H1 (cell line): ENCODE data around the gene MXD4. TPM values are rescaled to one million over a fixed set of nuclear protein-coding genes. Genes with fewer than 3 reads are reported as not detected.

ENCODE experiments used
- CTCF ChIA-PET: fragments of 300-600 bp; sonication (Branson Sonifier 250); formaldehyde crosslinking; loops from one replicate; lab custom pipeline; 2021; ENCODE audit not compliant: partially characterized antibody; lab: Charles Lee
- POLR2A ChIA-PET: fragments of 300-600 bp; sonication (Branson Sonifier 250); formaldehyde crosslinking; loops from one replicate; lab custom pipeline; 2021; ENCODE audit warnings: inconsistent platforms; ENCODE audit not compliant: partially characterized antibody; lab: Charles Lee
- DNase-seq, 2 experiments: peaks; one replicate each; pipeline versions ENCODE4 v3.0.0 to v3.0.0-alpha.2; 2010 to 2022; ENCODE audit warnings: low spot score in 2 of 2, low read depth in 1 of 2, mixed read lengths in 1 of 2
- FAIRE-seq: peaks from 2 replicates; lab custom pipeline; 2011; peaks lifted over from hg19 to GRCh38; lab: Jason Lieb, UNC
- H2AFZ ChIP-seq: 2 replicates; pipeline ENCODE4 v1.8.1; 2012; ENCODE audit warnings: low read length, inconsistent platforms
- H2AK5ac ChIP-seq: 2 replicates; pipeline ENCODE4 v1.6.1; 2013; ENCODE audit warnings: low read depth, low read length
- H2BK120ac ChIP-seq: replicated peaks from 2 replicates; pipeline ENCODE3; 2013; ENCODE audit warnings: low read depth, low read length, inconsistent platforms
- H2BK12ac ChIP-seq: 2 replicates; pipeline ENCODE4 v1.6.1; 2013; ENCODE audit warnings: low read depth, low read length
- H2BK15ac ChIP-seq: 2 replicates; pipeline ENCODE4 v1.6.1; 2013; ENCODE audit warnings: low read length
- H2BK20ac ChIP-seq: 2 replicates; pipeline ENCODE4 v1.6.1; 2013; ENCODE audit warnings: low read length
- H2BK5ac ChIP-seq: 2 replicates; pipeline ENCODE4 v1.6.1; 2013; ENCODE audit warnings: low read depth, low read length
- H3K14ac ChIP-seq: 2 replicates; pipeline ENCODE4 v1.6.1; 2013; ENCODE audit warnings: inconsistent platforms; ENCODE audit not compliant: insufficient read length
- H3K18ac ChIP-seq: 2 replicates; pipeline ENCODE4 v1.6.1; 2013; ENCODE audit warnings: low read length; ENCODE audit errors: extremely low read depth
- H3K23ac ChIP-seq: 2 replicates; pipeline ENCODE4 v1.6.1; 2013; ENCODE audit warnings: inconsistent platforms; ENCODE audit not compliant: insufficient read length
- H3K23me2 ChIP-seq: 2 replicates; pipeline ENCODE4 v1.6.1; 2013; ENCODE audit warnings: low read depth, low read length
- H3K27ac ChIP-seq: 2 replicates; pipeline ENCODE4 v1.6.1; 2011; ENCODE audit warnings: low read depth, low read length, inconsistent platforms
- H3K27me3 ChIP-seq, 4 experiments: replicated peaks in 1 of 4; 1 replicate in 1 of 4; 2 replicates in 3 of 4; pipeline versions ENCODE4 v1.6.1 to v1.8.1; 2011 to 2013; ENCODE audit warnings: low read length in 3 of 4, mild to moderate bottlenecking in 3 of 4, inconsistent platforms in 2 of 4, mixed read lengths in 2 of 4, moderate library complexity in 1 of 4; ENCODE audit not compliant: control insufficient read depth in 3 of 4, insufficient read depth in 3 of 4; ENCODE audit errors: extremely low read depth in 1 of 4
- H3K36me3 ChIP-seq, 4 experiments: 2 replicates each; pipeline versions ENCODE4 v1.6.1 to v1.8.1; 2011 to 2013; ENCODE audit warnings: mild to moderate bottlenecking in 4 of 4, low read length in 3 of 4, moderate library complexity in 2 of 4, control low read depth in 1 of 4, inconsistent platforms in 1 of 4; ENCODE audit not compliant: insufficient read depth in 4 of 4, control insufficient read depth in 2 of 4
- H3K4ac ChIP-seq: replicated peaks from 2 replicates; pipeline ENCODE3; 2013; ENCODE audit warnings: low read length, low read depth, mixed read lengths, inconsistent platforms; ENCODE audit not compliant: insufficient read length
- H3K4me1 ChIP-seq, 4 experiments: replicated peaks in 1 of 4; 1 replicate in 1 of 4; 2 replicates in 3 of 4; pipeline versions ENCODE4 v1.6.1 to v1.8.1; 2011 to 2013; ENCODE audit warnings: low read length in 3 of 4, inconsistent platforms in 2 of 4, mixed read lengths in 1 of 4; ENCODE audit not compliant: insufficient read depth in 4 of 4, control insufficient read depth in 3 of 4
- H3K4me2 ChIP-seq, 2 experiments: 2 replicates each; pipeline versions ENCODE4 v1.6.1 to v1.8.1; 2011 to 2013; ENCODE audit warnings: low read depth in 2 of 2, low read length in 2 of 2, control low read depth in 1 of 2, inconsistent platforms in 1 of 2, mild to moderate bottlenecking in 1 of 2; ENCODE audit not compliant: insufficient read depth in 1 of 2
- H3K4me3 ChIP-seq, 4 experiments: fragments of 200-600, 300-600 bp in 1 of 4; sonication (generic), shearing (Covaris generic), sonication (Bioruptor Twin) in 1 of 4; 2 replicates each; pipeline versions ENCODE4 v1.5.1 to v1.8.1; 2011 to 2016; ENCODE audit warnings: low read length in 4 of 4, low read depth in 3 of 4, control low read depth in 2 of 4, inconsistent platforms in 2 of 4, mild to moderate bottlenecking in 2 of 4, mixed read lengths in 1 of 4, moderate library complexity in 1 of 4; ENCODE audit not compliant: insufficient read depth in 2 of 4; ENCODE audit errors: extremely low read depth in 1 of 4
- H3K56ac ChIP-seq: replicated peaks from 2 replicates; pipeline ENCODE3; 2013; ENCODE audit warnings: low read depth, mild to moderate bottlenecking, mixed read lengths, low read length, inconsistent platforms; ENCODE audit not compliant: insufficient read length
- H3K79me1 ChIP-seq: 2 replicates; pipeline ENCODE4 v1.6.1; 2013; ENCODE audit warnings: low read depth, low read length, control low read depth
- H3K79me2 ChIP-seq, 2 experiments: 2 replicates each; pipeline versions ENCODE4 v1.6.1 to v1.8.1; 2012 to 2013; ENCODE audit warnings: low read length in 2 of 2, mild to moderate bottlenecking in 2 of 2, inconsistent platforms in 1 of 2; ENCODE audit not compliant: insufficient read depth in 2 of 2, control insufficient read depth in 1 of 2
- H3K9ac ChIP-seq, 4 experiments: replicated peaks in 1 of 4; 1 replicate in 1 of 4; 2 replicates in 3 of 4; pipeline versions ENCODE4 v1.6.1 to v1.8.1; 2011 to 2013; ENCODE audit warnings: low read depth in 3 of 4, low read length in 3 of 4, control low read depth in 2 of 4, mild to moderate bottlenecking in 2 of 4, moderate library complexity in 2 of 4, inconsistent platforms in 1 of 4; ENCODE audit errors: extremely low read depth in 1 of 4
- H3K9me3 ChIP-seq, 2 experiments: 2 replicates each; pipeline versions ENCODE4 v1.6.1 to v1.8.1; 2012 to 2013; ENCODE audit warnings: mild to moderate bottlenecking in 2 of 2, moderate library complexity in 2 of 2, control low read depth in 1 of 2, inconsistent platforms in 1 of 2, low read depth in 1 of 2, low read length in 1 of 2, mixed read lengths in 1 of 2; ENCODE audit not compliant: insufficient read depth in 2 of 2
- H4K20me1 ChIP-seq, 2 experiments: replicated peaks in 1 of 2; 2 replicates each; pipeline versions ENCODE3 to v1.8.1; 2011 to 2013; ENCODE audit warnings: inconsistent platforms in 2 of 2, low read length in 2 of 2, mild to moderate bottlenecking in 1 of 2; ENCODE audit not compliant: insufficient read depth in 2 of 2, control insufficient read depth in 1 of 2
- H4K5ac ChIP-seq: 2 replicates; pipeline ENCODE4 v1.6.1; 2013; ENCODE audit warnings: low read length, low read depth, mixed read lengths, inconsistent platforms; ENCODE audit not compliant: insufficient read length
- H4K8ac ChIP-seq: 2 replicates; pipeline ENCODE4 v1.8.0; 2013; ENCODE audit warnings: mild to moderate bottlenecking, moderate library complexity, low read length, inconsistent platforms; ENCODE audit not compliant: insufficient read depth; ENCODE audit errors: extremely low read depth
- H4K91ac ChIP-seq: replicated peaks from 2 replicates; pipeline ENCODE3; 2013; ENCODE audit warnings: low read length, mixed read lengths, inconsistent platforms; ENCODE audit not compliant: insufficient read length
- PHF8 ChIP-seq: fragments of 200-600 bp; sonication (generic); conservative IDR thresholded peaks from 2 replicates; pipeline ENCODE4 v1.7.1; 2012; ENCODE audit warnings: low read depth, mild to moderate bottlenecking, inconsistent platforms, low read length, moderate library complexity
- POLR2AphosphoS5 ChIP-seq: IDR thresholded peaks from 2 replicates; pipeline ENCODE4 v1.6.1; 2011; ENCODE audit warnings: low read depth, low read length
- POU5F1 ChIP-seq: IDR thresholded peaks from 2 replicates; pipeline ENCODE4 v1.6.1; 2011; ENCODE audit warnings: low read depth, mild to moderate bottlenecking, low read length, moderate library complexity
- RBBP5 ChIP-seq: IDR thresholded peaks from 2 replicates; pipeline ENCODE4 v1.7.1; 2012; ENCODE audit warnings: low read depth, mild to moderate bottlenecking, inconsistent platforms, low read length, moderate library complexity, borderline replicate concordance
- RFX5 ChIP-seq: IDR thresholded peaks from 2 replicates; pipeline ENCODE4 v1.6.1; 2011; ENCODE audit warnings: low read depth, low read length, improper control_type of control experiment, borderline replicate concordance
- TCF12 ChIP-seq: IDR thresholded peaks from 2 replicates; pipeline ENCODE4 v1.6.1; 2011; ENCODE audit warnings: low read depth, mild to moderate bottlenecking, low read length
- WGBS, 2 experiments: shearing (Covaris generic) in 1 of 2; methylation state at CpG; one replicate each; pipeline versions ENCODE4 v1.1.6 to v1.1.7; 2013 to 2015; ENCODE audit warnings: low lambda C conversion rate in 2 of 2, mixed read lengths in 2 of 2, inconsistent platforms in 1 of 2, low coverage in 1 of 2, missing lambda C conversion rate in 1 of 2; ENCODE audit not compliant: insufficient replicate concordance in 2 of 2, insufficient coverage in 1 of 2, insufficient read length in 1 of 2; ENCODE audit errors: extremely low coverage in 1 of 2, missing lambda C conversion rate in 1 of 2; 5-methylcytosine and 5-hydroxymethylcytosine counted together
- polyA plus RNA-seq, 7 experiments: library from polyadenylated mRNA; depleted of rRNA in 3 of 7; stranded (reverse) in 5 of 7; unstranded in 2 of 7; fragments of >200 nt in 5 of 7; fragments of 200-250 nt in 2 of 7; gene quantifications; 1 replicate in 5 of 7; 2 replicates in 1 of 7; 4 replicates in 1 of 7; pipeline versions ENCODE4 v1.2.1 to v1.2.3, GENCODE V29; 2011 to 2013; ENCODE audit warnings: missing spikeins in 2 of 7, mixed read lengths in 2 of 7
- total RNA-seq: library from RNA; stranded (reverse); fragmentation: NEBNext Ultra II Directional; extraction: Animal tissue kit (Norgen Biotek cat#: 25700); gene quantifications from 2 replicates; pipeline ENCODE4 v1.2.1, GENCODE V29; 2021
- TF ChIP-seq, protein P1 (sequence below): IDR thresholded peaks from 2 replicates; pipeline ENCODE4 v1.6.1; 2012; ENCODE audit warnings: inconsistent platforms
- TF ChIP-seq, protein P2 (sequence below): IDR thresholded peaks from 2 replicates; pipeline ENCODE4 v1.6.1; 2011; ENCODE audit warnings: low read depth, mild to moderate bottlenecking, low read length; ENCODE audit not compliant: insufficient read depth

Gene MXD4
- total and polyA plus RNA-seq, 2 of the 8 experiments (the other 6 are each of a cell fraction or from before 2014, with no cell fraction given), result 18.0 to 20.8 TPM

DNA sequence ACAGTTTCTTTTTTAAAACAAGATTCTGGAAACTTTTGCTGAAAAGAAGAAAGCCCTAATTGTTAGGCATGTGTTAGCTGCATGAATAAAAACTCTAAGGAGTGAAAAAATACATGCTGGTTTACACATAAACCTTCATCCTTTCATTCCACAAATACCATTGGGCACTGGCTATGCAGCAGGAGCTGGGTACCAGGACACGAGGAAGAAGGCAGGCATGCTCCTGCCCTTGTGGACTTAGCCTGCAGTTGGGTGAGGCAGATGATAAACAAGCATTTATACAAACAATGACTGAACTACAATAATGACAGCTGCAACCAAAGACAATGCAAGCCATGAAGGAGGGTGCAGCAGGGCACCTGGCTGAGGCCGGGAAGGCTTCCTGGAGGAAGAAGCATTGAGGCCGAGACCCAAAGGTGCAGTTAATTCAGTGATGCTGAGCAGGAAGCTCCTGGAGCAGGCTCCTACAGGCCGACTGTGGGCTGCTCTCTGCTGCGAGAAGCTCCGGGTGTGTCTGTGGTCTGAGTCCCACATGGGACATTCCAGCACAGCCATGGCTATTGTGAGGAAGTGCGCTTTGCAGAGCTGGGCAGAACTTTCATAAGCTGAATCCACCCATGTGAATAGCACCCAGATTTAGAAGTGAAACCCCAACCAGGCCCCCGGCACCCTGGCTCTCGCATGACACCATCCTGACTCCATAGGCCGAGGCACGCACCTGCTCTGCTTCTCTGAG is 44.0 kb upstream of the MXD4 start:
- FAIRE-seq (no peak), DNase-seq (no peak)
- Histone ChIP-seq H3K9ac (no peak overlapping the region), H3K23me2 (no peaks in the 10 kb centered on the region), H4K5ac (no peak overlapping the region), H3K79me1 (no peaks in the 10 kb centered on the region), H3K4ac (no peak overlapping the region), H2AK5ac (no peak overlapping the region), H4K20me1 (no peaks in the 10 kb centered on the region), H3K4me3 (no peak overlapping the region), H4K91ac (no peak overlapping the region), H3K23ac (no peak overlapping the region), H4K8ac (no peak overlapping the region), H3K56ac (no peak overlapping the region), H2AFZ (no peak overlapping the region), H2BK12ac (no peak overlapping the region), H2BK120ac (no peak overlapping the region), H3K14ac (no peak overlapping the region), H3K27ac (no peak overlapping the region), H3K36me3 (no peaks in the 10 kb centered on the region), H3K27me3 (no peaks in the 10 kb centered on the region; a peak in 1 of 7 replicates), H3K79me2 (no peaks in the 10 kb centered on the region), H2BK20ac (no peak overlapping the region), H3K4me2 (no peak overlapping the region), H3K18ac (no peak overlapping the region), H3K9me3 (peaks cover 0 to 3% of the 10 kb centered on the region in 2 experiments; a peak in 1 of 4 replicates), H3K4me1 (no peaks in the 10 kb centered on the region; a peak in 1 of 7 replicates), H2BK5ac (no peak overlapping the region), H2BK15ac (no peak overlapping the region)
- TF ChIP-seq TCF12 (no peak), POU5F1 (no peak), RFX5 (no peak), RBBP5 (no peak), POLR2AphosphoS5 (no peak), PHF8 (no peak)
- TF ChIP-seq, protein P1, sequence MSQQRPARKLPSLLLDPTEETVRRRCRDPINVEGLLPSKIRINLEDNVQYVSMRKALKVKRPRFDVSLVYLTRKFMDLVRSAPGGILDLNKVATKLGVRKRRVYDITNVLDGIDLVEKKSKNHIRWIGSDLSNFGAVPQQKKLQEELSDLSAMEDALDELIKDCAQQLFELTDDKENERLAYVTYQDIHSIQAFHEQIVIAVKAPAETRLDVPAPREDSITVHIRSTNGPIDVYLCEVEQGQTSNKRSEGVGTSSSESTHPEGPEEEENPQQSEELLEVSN, result no peak
- TF ChIP-seq, protein P2, sequence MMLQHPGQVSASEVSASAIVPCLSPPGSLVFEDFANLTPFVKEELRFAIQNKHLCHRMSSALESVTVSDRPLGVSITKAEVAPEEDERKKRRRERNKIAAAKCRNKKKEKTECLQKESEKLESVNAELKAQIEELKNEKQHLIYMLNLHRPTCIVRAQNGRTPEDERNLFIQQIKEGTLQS, result no peak
- ChIA-PET POLR2A (interaction anchor here (0.8 to 1.4 kb wide), 2 partner anchors 15 to 47 kb away, joined by 3 to 4 read pairs; no protein-coding TSS in a partner anchor), CTCF (interaction anchor here (0.6 to 1.6 kb wide), 4 partner anchors 55 to 462 kb away, joined by 3 to 4 read pairs (median 4); no protein-coding TSS in a partner anchor)
- 90% methylated on average over 11 of the region's 11 CpGs; no CpG with 5 or more reads in 1 of the 2 experiments for WGBS, 2 experiments
